ENCODE data around the gene FHAD1.

The FHAD1 gene

GRCh38 chr1:15212954-15213291 lies 34.1 kb upstream of the FHAD1 start:
- no peaks in the 10 kb centered on the region for H3K9me3 Mint-ChIP-seq
- peaks cover 39% of the 10 kb centered on the region for H3K27me3 Mint-ChIP-seq
- no peak overlapping the region for H3K27ac Mint-ChIP-seq
- H3K36me3 Mint-ChIP-seq = no peaks in the 10 kb centered on the region
- no peaks in the 10 kb centered on the region for H3K4me1 Mint-ChIP-seq
- ATAC-seq = no peak
- no peak overlapping the region for H3K4me3 Mint-ChIP-seq

- H3K4me1 Mint-ChIP-seq = no peaks in the 10 kb centered on the region
- no peak overlapping the region for H3K27ac Mint-ChIP-seq
- no peaks in the 10 kb centered on the region for H3K36me3 Mint-ChIP-seq
- peaks cover 35% of the 10 kb centered on the region for H3K27me3 Mint-ChIP-seq
- no peaks in the 10 kb centered on the region for H3K9me3 Mint-ChIP-seq
- no peak for ATAC-seq
- no peak overlapping the region for H3K4me3 Mint-ChIP-seq
Observed at GRCh38 chr1:15213341-15213821, 33.6 kb upstream of the FHAD1 start.

DNA sequence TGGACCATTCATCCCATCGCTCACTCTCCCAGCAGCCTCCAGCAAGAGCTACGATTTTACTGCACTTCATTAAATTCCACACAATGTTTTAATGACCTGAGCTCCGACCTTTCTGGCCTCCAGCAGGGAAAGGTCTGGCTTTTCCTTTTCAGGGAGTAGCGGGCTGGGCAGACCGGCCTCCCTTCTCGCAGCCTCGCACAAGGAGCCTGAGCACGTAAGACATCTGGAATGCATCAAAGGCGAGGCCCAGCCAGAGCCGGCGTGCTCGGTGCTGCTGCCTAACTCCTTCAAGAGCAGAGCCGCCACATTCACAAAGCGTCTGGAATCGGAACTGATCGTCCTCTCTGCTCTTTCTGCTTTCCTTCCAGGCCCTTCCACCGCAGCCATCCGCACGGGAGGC lies 32.5 kb upstream of the FHAD1 start:
- Mint-ChIP-seq H3K4me3 (no peak overlapping the region), H3K9me3 (no peaks in the 10 kb centered on the region), H3K4me1 (no peaks in the 10 kb centered on the region), H3K27me3 (peaks cover 40% of the 10 kb centered on the region), H3K27ac (no peak overlapping the region), H3K36me3 (no peaks in the 10 kb centered on the region)
- ATAC-seq = no peak

GRCh38 chr1:15215116-15215515 lies 31.9 kb upstream of the FHAD1 start:
- Mint-ChIP-seq H3K9me3 (no peaks in the 10 kb centered on the region), H3K27me3 (peaks cover 39% of the 10 kb centered on the region), H3K27ac (no peak overlapping the region), H3K4me1 (no peaks in the 10 kb centered on the region), H3K4me3 (no peak overlapping the region), H3K36me3 (no peaks in the 10 kb centered on the region)
- ATAC-seq = no peak

- no peaks in the 10 kb centered on the region for H3K4me1 Mint-ChIP-seq
- no peak overlapping the region for H3K27ac Mint-ChIP-seq
- H3K9me3 Mint-ChIP-seq = no peaks in the 10 kb centered on the region
- H3K36me3 Mint-ChIP-seq = no peaks in the 10 kb centered on the region
- peaks cover 45% of the 10 kb centered on the region for H3K27me3 Mint-ChIP-seq
- ATAC-seq = no peak
- no peak overlapping the region for H3K4me3 Mint-ChIP-seq
Observed at GRCh38 chr1:15217654-15218053, 29.4 kb upstream of the FHAD1 start.

- no peak overlapping the region for H3K27ac Mint-ChIP-seq
- peaks cover 54% of the 10 kb centered on the region for H3K27me3 Mint-ChIP-seq
- no peaks in the 10 kb centered on the region for H3K9me3 Mint-ChIP-seq
- no peaks in the 10 kb centered on the region for H3K36me3 Mint-ChIP-seq
- no peak for ATAC-seq
- no peaks in the 10 kb centered on the region for H3K4me1 Mint-ChIP-seq
- H3K4me3 Mint-ChIP-seq = no peak overlapping the region
Observed at GRCh38 chr1:15218287-15219279, 28.4 kb upstream of the FHAD1 start.

- no peak for ATAC-seq
- peaks cover 59% of the 10 kb centered on the region for H3K27me3 Mint-ChIP-seq
- no peak overlapping the region for H3K4me3 Mint-ChIP-seq
- no peaks in the 10 kb centered on the region for H3K36me3 Mint-ChIP-seq
- no peak overlapping the region for H3K27ac Mint-ChIP-seq
- peaks cover 6% of the 10 kb centered on the region for H3K4me1 Mint-ChIP-seq
- H3K9me3 Mint-ChIP-seq = no peaks in the 10 kb centered on the region
Observed at GRCh38 chr1:15219280-15220023, 27.6 kb upstream of the FHAD1 start.

DNA sequence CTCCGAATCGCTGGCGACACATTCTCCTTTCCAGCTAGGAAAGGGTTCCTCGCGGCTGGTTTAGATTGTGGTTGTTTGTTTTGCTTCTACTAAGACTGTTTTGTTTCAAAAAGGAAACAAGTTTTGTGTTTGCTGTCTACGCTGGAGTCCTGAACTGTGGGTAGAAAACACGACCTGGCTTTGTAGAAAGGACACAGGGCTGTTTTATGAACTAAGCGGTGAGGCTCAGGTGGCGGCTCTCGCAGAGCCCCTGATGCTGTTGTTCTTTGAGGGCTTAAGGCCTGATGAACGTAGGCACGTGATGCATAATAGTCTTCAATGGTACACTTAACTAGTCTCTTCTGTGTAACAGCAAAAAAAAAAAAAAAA lies 27.0 kb upstream of the FHAD1 start:
- peaks cover 53% of the 10 kb centered on the region for H3K27me3 Mint-ChIP-seq
- H3K4me1 Mint-ChIP-seq = peaks cover 11% of the 10 kb centered on the region
- H3K9me3 Mint-ChIP-seq = no peaks in the 10 kb centered on the region
- no peak overlapping the region for H3K27ac Mint-ChIP-seq
- H3K4me3 Mint-ChIP-seq = no peak overlapping the region
- no peak for ATAC-seq
- H3K36me3 Mint-ChIP-seq = no peaks in the 10 kb centered on the region

DNA sequence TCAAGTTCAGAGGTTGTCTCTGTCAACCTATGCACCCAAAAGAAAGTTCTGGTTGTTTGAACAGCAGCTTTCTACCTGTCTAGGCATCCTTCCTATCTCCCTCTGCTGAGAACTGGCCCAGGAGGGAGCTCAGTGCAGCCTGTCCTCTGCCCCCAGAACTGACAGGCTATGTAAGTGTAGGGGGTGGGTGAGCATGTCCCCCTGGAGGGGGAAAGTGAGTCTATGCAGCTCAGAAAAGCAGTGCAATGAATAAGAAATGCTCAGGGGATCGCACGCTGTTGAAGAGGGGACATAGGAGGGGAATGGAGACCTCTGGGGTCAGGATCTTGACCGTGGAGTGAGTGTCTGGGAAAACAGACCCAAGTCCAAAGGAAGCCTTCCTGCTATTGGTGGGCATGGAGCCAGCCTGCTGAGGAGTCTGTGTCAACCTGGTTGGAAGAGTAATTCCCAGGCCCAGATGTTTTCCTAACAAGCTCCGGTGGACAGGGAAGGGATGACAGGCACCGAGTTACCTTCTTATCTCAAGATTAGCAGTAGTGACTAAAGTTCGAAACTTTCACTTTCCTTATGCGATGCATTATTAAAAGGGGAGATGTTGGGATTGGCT lies 26.1 kb upstream of the FHAD1 start:
- Mint-ChIP-seq H3K4me1 (peaks cover 11% of the 10 kb centered on the region), H3K27me3 (peaks cover 46% of the 10 kb centered on the region)
- no peak for ATAC-seq

GRCh38 chr1:15222653-15223303 lies 24.2 kb upstream of the FHAD1 start:
- H3K4me3 Mint-ChIP-seq = no peak overlapping the region
- ATAC-seq = no peak
- H3K9me3 Mint-ChIP-seq = no peaks in the 10 kb centered on the region
- H3K27ac Mint-ChIP-seq = no peak overlapping the region
- H3K36me3 Mint-ChIP-seq = no peaks in the 10 kb centered on the region
- peaks cover 35% of the 10 kb centered on the region for H3K27me3 Mint-ChIP-seq
- peaks cover 11% of the 10 kb centered on the region for H3K4me1 Mint-ChIP-seq

More for the DNA sequence above, 26.1 kb upstream of the FHAD1 start:
- no peaks in the 10 kb centered on the region for H3K9me3 Mint-ChIP-seq
- no peak overlapping the region for H3K27ac Mint-ChIP-seq
- H3K4me3 Mint-ChIP-seq = no peak overlapping the region
- H3K36me3 Mint-ChIP-seq = no peaks in the 10 kb centered on the region

DNA sequence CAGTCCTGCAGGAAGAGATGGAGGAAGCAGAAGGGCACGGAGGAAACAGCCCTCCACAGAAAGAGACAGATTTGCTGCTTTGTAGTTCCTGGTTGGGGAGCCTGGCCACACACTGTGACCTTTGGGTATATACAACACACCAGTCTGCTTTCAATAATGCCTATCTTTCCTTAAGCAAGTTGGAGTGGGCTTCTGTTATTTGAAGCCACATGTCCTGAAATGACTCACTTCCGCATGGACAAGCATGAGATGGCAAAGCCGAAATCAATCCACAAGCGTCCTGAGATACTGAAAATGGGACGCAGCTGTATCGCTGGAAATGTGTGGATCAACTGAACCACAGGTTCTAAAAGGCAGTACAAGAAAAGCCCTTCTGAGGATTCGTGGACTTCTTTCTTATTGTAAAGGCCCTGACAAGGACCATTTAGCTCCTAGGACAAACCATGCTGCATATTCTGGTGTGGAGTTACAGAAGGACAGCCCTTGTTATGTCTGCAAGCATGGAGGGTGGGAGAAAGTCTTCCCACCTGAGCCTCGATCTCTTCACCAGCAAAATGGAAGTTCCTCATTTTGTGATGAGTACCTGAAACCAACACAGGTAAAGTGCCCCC lies 22.7 kb upstream of the FHAD1 start:
- no peak overlapping the region for H3K4me3 Mint-ChIP-seq
- H3K27ac Mint-ChIP-seq = no peak overlapping the region
- ATAC-seq = no peak
- peaks cover 28% of the 10 kb centered on the region for H3K27me3 Mint-ChIP-seq
- no peaks in the 10 kb centered on the region for H3K36me3 Mint-ChIP-seq
- H3K9me3 Mint-ChIP-seq = no peaks in the 10 kb centered on the region
- peaks cover 11% of the 10 kb centered on the region for H3K4me1 Mint-ChIP-seq

- Mint-ChIP-seq H3K36me3 (no peaks in the 10 kb centered on the region), H3K4me3 (no peak overlapping the region), H3K9me3 (no peaks in the 10 kb centered on the region), H3K4me1 (peaks cover 11% of the 10 kb centered on the region), H3K27me3 (peaks cover 22% of the 10 kb centered on the region), H3K27ac (no peak overlapping the region)
- no peak for ATAC-seq
Observed at GRCh38 chr1:15224974-15225373, 22.0 kb upstream of the FHAD1 start.

DNA sequence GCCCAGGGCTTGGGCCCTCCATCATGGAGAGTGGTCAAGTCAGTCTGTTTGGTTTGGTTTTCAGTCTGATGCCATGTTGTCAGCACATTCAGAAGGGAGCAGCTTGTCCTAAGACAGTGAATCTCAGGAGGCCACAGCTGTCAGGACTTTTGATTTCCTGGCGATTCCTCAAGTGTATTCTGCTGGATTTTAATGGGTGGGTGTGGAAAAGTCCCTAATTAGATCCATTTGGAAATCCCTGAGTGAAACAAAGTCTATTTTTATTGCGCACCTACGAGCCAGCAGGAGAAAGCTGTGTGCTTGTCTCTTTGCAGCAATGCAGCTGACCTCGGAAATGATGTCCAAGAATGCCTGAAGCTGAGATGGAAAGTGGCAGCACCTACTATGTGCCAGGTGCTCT lies 21.6 kb upstream of the FHAD1 start:
- no peak overlapping the region for H3K27ac Mint-ChIP-seq
- ATAC-seq = no peak

DNA sequence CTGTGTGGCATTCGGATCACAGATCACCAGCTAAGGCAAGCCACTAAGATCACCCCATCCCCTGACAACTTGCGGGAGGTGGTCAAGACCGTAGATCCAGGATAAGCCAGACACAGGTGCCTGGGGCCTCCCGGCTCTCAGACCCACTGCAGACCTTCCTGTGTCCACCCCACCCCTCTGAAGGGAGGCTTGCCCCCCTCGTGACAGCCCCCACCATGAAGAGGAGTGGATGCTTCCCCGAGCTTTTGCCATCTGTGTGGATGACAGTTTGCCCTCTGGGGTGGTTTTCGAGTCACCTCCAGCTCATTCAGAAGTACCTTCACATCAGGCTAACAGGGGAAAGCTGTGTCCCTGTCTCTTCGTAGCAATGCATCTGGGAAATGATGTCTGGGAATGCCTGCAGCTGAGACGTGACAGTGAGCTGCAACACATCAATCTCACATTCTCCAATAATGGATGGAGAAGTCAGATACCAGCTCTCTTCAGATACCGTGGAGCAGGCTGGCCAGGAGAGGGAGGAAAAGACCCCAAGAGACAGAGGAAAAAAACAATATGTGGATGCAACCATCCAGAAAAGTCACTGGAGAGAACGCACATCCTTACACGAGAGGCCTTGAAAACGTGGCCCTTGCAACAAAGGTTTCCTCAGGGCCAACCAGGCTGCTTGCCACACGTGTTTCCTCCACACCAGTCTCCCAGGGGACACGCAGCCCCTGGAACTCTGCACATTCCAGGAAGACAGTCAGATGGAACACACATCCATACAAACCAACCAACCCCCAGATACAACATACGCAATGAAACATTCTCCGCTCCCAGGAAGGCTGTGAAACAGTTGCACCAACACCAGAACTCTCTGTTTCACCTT lies 20.4 kb upstream of the FHAD1 start:
- Mint-ChIP-seq H3K4me3 (no peak overlapping the region), H3K4me1 (peaks cover 17% of the 10 kb centered on the region), H3K9me3 (no peaks in the 10 kb centered on the region), H3K36me3 (no peaks in the 10 kb centered on the region), H3K27ac (no peak overlapping the region), H3K27me3 (peaks cover 22% of the 10 kb centered on the region)
- no peak for ATAC-seq

More for the DNA sequence above, 21.6 kb upstream of the FHAD1 start:
- no peak overlapping the region for H3K4me3 Mint-ChIP-seq
- peaks cover 22% of the 10 kb centered on the region for H3K27me3 Mint-ChIP-seq
- no peaks in the 10 kb centered on the region for H3K36me3 Mint-ChIP-seq
- H3K9me3 Mint-ChIP-seq = no peaks in the 10 kb centered on the region
- H3K4me1 Mint-ChIP-seq = peaks cover 11% of the 10 kb centered on the region

Data from stimulated activated memory B cell treated with anti-CD40 and anti-IgM and Interleukin-4, amounts not matched to agents 10 μg/mL and 1 μg/mL and 100 μg/mL, for 72 hours (primary cell).